GM12801 (cell line): ENCODE data around the gene SRP14.

Experiments
- CTCF ChIP-seq: IDR thresholded peaks from one replicate; pipeline ENCODE4 v1.5.1; 2011; ENCODE audit warnings: control low read depth; ENCODE audit not compliant: insufficient read length; ENCODE audit errors: extremely low read depth

Gene SRP14

DNA sequence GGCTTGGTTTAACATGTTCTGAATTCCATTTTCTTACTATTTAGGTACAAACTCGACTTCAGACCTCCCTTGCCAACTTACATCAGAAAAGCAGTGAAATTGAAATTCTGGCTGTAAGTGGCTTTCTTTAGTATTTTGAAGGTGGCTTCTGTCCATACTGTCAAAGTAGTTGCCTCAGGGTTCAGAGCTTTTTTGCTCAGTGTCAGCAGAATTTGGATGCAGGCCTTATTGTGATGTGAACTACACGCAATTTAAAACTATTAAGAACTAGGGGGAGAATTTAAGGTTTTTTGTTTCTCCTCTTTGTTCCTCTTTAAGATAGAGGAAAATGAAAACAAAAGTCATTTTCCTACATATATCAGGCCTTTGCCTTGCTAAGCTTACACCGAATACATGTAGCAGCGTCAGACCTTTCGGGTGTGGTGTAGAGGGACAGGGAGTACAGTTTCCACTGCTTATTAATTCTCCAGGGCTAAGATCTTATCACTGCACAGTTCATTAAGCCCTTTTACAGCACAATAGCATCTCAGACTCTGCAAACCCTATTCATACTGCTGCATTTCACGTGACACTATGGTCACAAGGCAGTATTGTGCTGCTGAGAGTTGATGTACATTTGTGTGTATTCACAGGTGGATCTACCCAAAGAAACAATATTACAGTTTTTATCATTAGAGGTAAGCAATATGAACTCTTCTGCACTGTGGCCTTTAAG is 6.7 kb downstream of the SRP14 start:
- TF ChIP-seq CTCF = no peak

DNA sequence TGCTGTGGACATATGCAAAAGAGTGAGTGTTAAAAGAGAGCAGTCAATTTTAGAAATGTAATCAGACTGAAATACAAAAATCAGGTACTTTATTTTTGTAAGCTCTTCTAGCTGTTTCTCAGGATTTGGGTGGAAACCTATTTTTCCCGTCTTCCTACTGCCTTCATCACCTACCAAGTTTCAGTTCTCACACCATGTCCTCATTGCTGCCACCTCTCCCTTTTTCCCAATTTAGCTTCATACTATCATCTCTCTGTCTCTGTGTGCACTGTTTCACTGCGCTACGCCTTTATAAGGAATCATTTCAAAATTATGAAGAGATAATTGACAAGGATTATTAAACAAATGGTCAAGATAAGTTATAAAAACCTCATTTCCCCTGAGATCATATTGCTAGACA is 7.7 kb downstream of the SRP14 start:
- TF ChIP-seq CTCF = no peak

DNA sequence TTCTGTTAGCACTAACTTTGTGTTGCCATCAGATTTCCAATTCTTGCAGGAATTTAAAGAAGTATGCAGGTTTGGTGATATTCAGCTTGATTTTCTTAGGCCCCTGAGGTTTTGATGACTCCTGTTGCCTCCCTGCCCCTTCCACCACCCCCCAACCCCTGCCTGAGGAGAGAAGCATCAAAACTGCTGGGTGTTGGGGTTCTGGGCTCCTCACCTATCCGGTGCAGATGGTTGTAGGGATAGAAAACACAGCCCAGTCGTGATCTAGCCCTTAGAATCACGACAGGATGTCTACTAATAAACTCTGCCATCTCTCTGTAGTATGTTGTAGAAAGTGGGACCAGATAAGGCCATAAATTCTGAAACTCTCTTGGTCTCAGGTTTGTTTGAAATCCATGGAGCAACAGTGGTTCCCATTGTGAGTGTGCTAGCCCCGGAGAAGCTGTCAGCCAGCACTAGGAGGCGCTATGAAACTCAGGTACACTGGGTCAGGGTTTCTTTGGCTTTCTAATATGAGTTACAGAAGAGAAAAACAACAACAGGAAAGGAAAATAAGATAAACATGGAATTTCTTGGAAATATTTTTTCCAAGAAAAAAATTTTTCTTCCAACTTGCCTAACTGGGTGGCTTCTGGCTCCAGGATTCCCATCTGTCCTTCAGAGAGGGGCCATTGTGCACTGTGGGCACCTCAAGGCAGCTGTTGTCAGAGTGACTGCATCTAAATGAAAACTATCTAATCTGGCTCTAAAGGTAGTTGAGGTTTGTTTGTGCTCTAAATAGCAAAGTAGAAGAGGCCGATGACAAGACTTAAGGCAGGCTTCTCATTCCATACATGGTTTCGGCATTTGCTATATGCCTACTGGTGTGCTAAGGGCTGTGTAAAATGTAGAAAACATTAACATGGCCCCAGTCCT is 8.7 kb downstream of the SRP14 start:
- no peak for TF ChIP-seq CTCF

- no peak for TF ChIP-seq CTCF
Observed at GRCh38 chr15:40028853-40029252, 10.1 kb downstream of the SRP14 start.

DNA sequence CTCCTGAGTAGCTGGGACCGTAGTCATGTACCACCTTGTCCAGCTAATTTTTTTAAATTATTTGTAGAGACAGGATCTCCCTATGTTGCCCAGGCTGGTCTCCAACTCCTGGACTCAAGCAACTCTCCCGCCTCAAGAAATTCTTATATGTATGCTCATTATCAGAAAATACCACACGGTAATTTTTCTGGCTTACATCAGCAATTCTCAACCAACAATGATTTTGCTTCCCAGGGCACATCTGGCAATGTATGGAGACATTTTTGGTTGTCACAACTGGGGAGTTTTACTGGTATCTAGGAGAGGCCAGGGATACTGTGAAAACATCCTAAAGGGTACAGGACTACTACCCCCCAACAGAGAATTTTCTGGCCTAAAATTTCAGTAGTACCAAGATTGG is 10.8 kb downstream of the SRP14 start:
- TF ChIP-seq CTCF = no peak

GRCh38 chr15:40016224-40016865 is 22.6 kb downstream of the SRP14 start:
- TF ChIP-seq CTCF = no peak

DNA sequence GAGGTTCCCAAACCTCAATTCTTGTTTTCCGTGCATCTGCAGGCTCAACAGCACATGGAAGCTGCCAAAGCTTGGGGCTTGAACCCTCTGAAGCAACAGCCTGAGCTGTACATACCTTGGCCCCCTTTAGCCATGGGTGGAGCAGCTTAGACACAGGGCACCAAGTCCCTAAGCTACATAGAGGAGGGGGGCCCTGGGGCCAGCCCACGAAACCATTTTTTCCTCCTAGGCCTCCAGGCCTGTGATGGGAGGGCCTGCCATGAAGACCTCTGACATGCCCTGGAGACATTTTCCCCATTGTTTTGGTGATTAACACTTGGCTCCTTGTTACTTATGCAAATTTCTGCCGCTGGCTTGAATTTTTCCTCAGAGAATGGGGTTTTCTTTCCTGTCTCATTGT is 24.6 kb downstream of the SRP14 start:
- TF ChIP-seq CTCF = no peak
